ENCODE data around the gene MFSD6L.
"Not testable (repeated sequence)": the region's sequence is repeated elsewhere in the genome, so short reads cannot be mapped to it uniquely, and the experiment has no call there.

The MFSD6L gene

GRCh38 chr17:8818047-8818446, 18.9 kb upstream of the MFSD6L start:
- no peak overlapping the region for H3K9ac ChIP-seq (ENCODE audit: low read length)
- no peaks in the 10 kb centered on the region for H3K9me2 ChIP-seq (ENCODE audit: low read depth, low read length)
- H3K27me3 ChIP-seq (ENCODE audit: insufficient read depth, low read length) = no peaks in the 10 kb centered on the region
- H3K4me3 ChIP-seq (ENCODE audit: low read depth, low read length, poor library complexity, severe bottlenecking) = no peak overlapping the region
- H3K36me3 ChIP-seq (ENCODE audit: insufficient read depth, low read length) = no peaks in the 10 kb centered on the region
- TF ChIP-seq EZH2 (IDR thresholded peaks at IDR 0.05; ENCODE audit: borderline replicate concordance, low read length) = no peak
- TF ChIP-seq CTCF (IDR thresholded peaks at IDR 0.05; ENCODE audit: low read length) = no peak
- no peak overlapping the region for H3K27ac ChIP-seq (ENCODE audit: low read depth, low read length, poor library complexity, severe bottlenecking)
- no peak overlapping the region for H3K4me2 ChIP-seq (ENCODE audit: low read length)
- no peaks in the 10 kb centered on the region for H3K79me2 ChIP-seq (ENCODE audit: insufficient read depth, low read length)
- no peak overlapping the region for H2AFZ ChIP-seq (ENCODE audit: low read length)
- no peaks in the 10 kb centered on the region for H3F3A ChIP-seq (ENCODE audit: insufficient read depth, low read length)
- H3K4me1 ChIP-seq (ENCODE audit: insufficient read depth, low read length, severe bottlenecking) = no peaks in the 10 kb centered on the region
- H3K9me3 ChIP-seq (ENCODE audit: low read length) = no peaks in the 10 kb centered on the region
- H4K20me1 ChIP-seq (ENCODE audit: insufficient read depth, low read length) = no peaks in the 10 kb centered on the region

GRCh38 chr17:8806926-8807550, 7.9 kb upstream of the MFSD6L start:
- Histone ChIP-seq H3K27ac (ENCODE audit: low read depth, low read length, poor library complexity, severe bottlenecking) (no peak overlapping the region), H3K9me3 (ENCODE audit: low read length) (no peaks in the 10 kb centered on the region), H3K4me3 (ENCODE audit: low read depth, low read length, poor library complexity, severe bottlenecking) (no peak overlapping the region), H3K27me3 (ENCODE audit: insufficient read depth, low read length) (no peaks in the 10 kb centered on the region), H3K4me2 (ENCODE audit: low read length) (no peak overlapping the region), H3K9me2 (ENCODE audit: low read depth, low read length) (no peaks in the 10 kb centered on the region), H4K20me1 (ENCODE audit: insufficient read depth, low read length) (no peaks in the 10 kb centered on the region), H2AFZ (ENCODE audit: low read length) (no peak overlapping the region), H3K9ac (ENCODE audit: low read length) (no peak overlapping the region), H3K36me3 (ENCODE audit: insufficient read depth, low read length) (no peaks in the 10 kb centered on the region), H3K4me1 (ENCODE audit: insufficient read depth, low read length, severe bottlenecking) (no peaks in the 10 kb centered on the region), H3F3A (ENCODE audit: insufficient read depth, low read length) (no peaks in the 10 kb centered on the region), H3K79me2 (ENCODE audit: insufficient read depth, low read length) (no peaks in the 10 kb centered on the region)
- no peak for TF ChIP-seq CTCF (IDR thresholded peaks at IDR 0.05; ENCODE audit: low read length)
- TF ChIP-seq EZH2 (IDR thresholded peaks at IDR 0.05; ENCODE audit: borderline replicate concordance, low read length) = no peak

GRCh38 chr17:8806253-8806925, 7.2 kb upstream of the MFSD6L start:
- Histone ChIP-seq H3K4me1 (ENCODE audit: insufficient read depth, low read length, severe bottlenecking) (no peaks in the 10 kb centered on the region), H2AFZ (ENCODE audit: low read length) (no peak overlapping the region), H3K4me2 (ENCODE audit: low read length) (no peak overlapping the region), H3K27ac (ENCODE audit: low read depth, low read length, poor library complexity, severe bottlenecking) (no peak overlapping the region), H3K9ac (ENCODE audit: low read length) (no peak overlapping the region), H3K4me3 (ENCODE audit: low read depth, low read length, poor library complexity, severe bottlenecking) (no peak overlapping the region), H3K79me2 (ENCODE audit: insufficient read depth, low read length) (no peaks in the 10 kb centered on the region), H3K36me3 (ENCODE audit: insufficient read depth, low read length) (no peaks in the 10 kb centered on the region), H4K20me1 (ENCODE audit: insufficient read depth, low read length) (no peaks in the 10 kb centered on the region), H3K9me3 (ENCODE audit: low read length) (no peaks in the 10 kb centered on the region), H3K27me3 (ENCODE audit: insufficient read depth, low read length) (no peaks in the 10 kb centered on the region), H3K9me2 (ENCODE audit: low read depth, low read length) (no peaks in the 10 kb centered on the region), H3F3A (ENCODE audit: insufficient read depth, low read length) (no peaks in the 10 kb centered on the region)
- TF ChIP-seq EZH2 (IDR thresholded peaks at IDR 0.05; ENCODE audit: borderline replicate concordance, low read length) = no peak
- TF ChIP-seq CTCF (IDR thresholded peaks at IDR 0.05; ENCODE audit: low read length) = no peak

GRCh38 chr17:8805396-8805795, 6.2 kb upstream of the MFSD6L start:
- H3K4me3 ChIP-seq (ENCODE audit: low read depth, low read length, poor library complexity, severe bottlenecking); H3K27ac ChIP-seq (ENCODE audit: low read depth, low read length, poor library complexity, severe bottlenecking); H3K9me3 ChIP-seq (ENCODE audit: low read length); H3K27me3 ChIP-seq (ENCODE audit: insufficient read depth, low read length); H3K4me1 ChIP-seq (ENCODE audit: insufficient read depth, low read length, severe bottlenecking); H3K9me2 ChIP-seq (ENCODE audit: low read depth, low read length); H3F3A ChIP-seq (ENCODE audit: insufficient read depth, low read length); H3K36me3 ChIP-seq (ENCODE audit: insufficient read depth, low read length); H2AFZ ChIP-seq (ENCODE audit: low read length); H3K79me2 ChIP-seq (ENCODE audit: insufficient read depth, low read length); H3K9ac ChIP-seq (ENCODE audit: low read length); H4K20me1 ChIP-seq (ENCODE audit: insufficient read depth, low read length); H3K4me2 ChIP-seq (ENCODE audit: low read length): not testable (repeated sequence)
